Panc1 (cell line): ENCODE results near the gene METTL24. TPM values are rescaled to one million over a fixed set of nuclear protein-coding genes. Genes with fewer than 3 reads are reported as not detected.

Experiments
- ATAC-seq: fragments of 200-7000 bp; cut with Tn5 transposase; 2 replicates; pipeline ENCODE4 v1.9.1; 2020; ENCODE audit warnings: mild to moderate bottlenecking, moderate library complexity
- BruUV-seq: library from RNA; stranded (reverse); fragments of 400-500 nt; replicated peaks from 2 replicates; lab custom pipeline; 2021; lab: Mats Ljungman, UMichigan
- CTCF ChIA-PET: fragments of 300-600 bp; sonication (Branson Sonifier 250); formaldehyde crosslinking; loops from one replicate; lab custom pipeline; 2022; ENCODE audit warnings: antibody characterized with exemption; lab: Charles Lee
- POLR2A ChIA-PET: fragments of 300-600 bp; sonication (Branson Sonifier 250); formaldehyde crosslinking; loops from one replicate; lab custom pipeline; 2022; ENCODE audit warnings: antibody characterized with exemption; lab: Charles Lee
- DNase-seq: peaks from one replicate; pipeline ENCODE4 v3.0.0-alpha.2; 2010; ENCODE audit warnings: low read depth, low spot score
- H3K27ac ChIP-seq: 2 replicates; pipeline ENCODE4 v1.5.1; 2011; ENCODE audit warnings: mild to moderate bottlenecking, low read length, inconsistent platforms
- H3K27me3 ChIP-seq: fragments of 200-500 bp; sonication (Bioruptor generic); 2 replicates; pipeline ENCODE4 v1.6.0; 2014; ENCODE audit warnings: low read length, inconsistent platforms; ENCODE audit not compliant: control insufficient read depth, insufficient read depth
- H3K36me3 ChIP-seq: fragments of 200-500 bp; sonication (Bioruptor generic); 2 replicates; pipeline ENCODE4 v1.5.1; 2014; ENCODE audit warnings: inconsistent platforms, mild to moderate bottlenecking, low read length, moderate library complexity; ENCODE audit not compliant: control insufficient read depth, insufficient read depth
- H3K4me1 ChIP-seq: 2 replicates; pipeline ENCODE4 v1.5.1; 2011; ENCODE audit warnings: inconsistent platforms, mild to moderate bottlenecking, low read length, moderate library complexity; ENCODE audit not compliant: control insufficient read depth, insufficient read depth
- H3K4me3 ChIP-seq, 2 experiments: 2 replicates each; pipeline ENCODE4 v1.5.1; 2011 to 2012; ENCODE audit warnings: low read depth in 2 of 2, low read length in 2 of 2, mild to moderate bottlenecking in 2 of 2, inconsistent platforms in 1 of 2, moderate library complexity in 1 of 2
- H3K9me3 ChIP-seq: fragments of 200-500 bp; sonication (Bioruptor generic); 2 replicates; pipeline ENCODE4 v1.5.1; 2014; ENCODE audit warnings: low read depth, mild to moderate bottlenecking, inconsistent platforms, low read length, moderate library complexity; ENCODE audit not compliant: control insufficient read depth, insufficient read depth
- CTCF ChIP-seq: fragments of 450-650 bp; IDR thresholded peaks from 2 replicates; pipeline ENCODE4 v1.5.1; 2017; ENCODE audit warnings: mild to moderate bottlenecking
- POLR2AphosphoS5 ChIP-seq: IDR thresholded peaks from 2 replicates; pipeline ENCODE4 v1.6.1; 2012; ENCODE audit warnings: mild to moderate bottlenecking, low read depth, low read length, moderate library complexity
- REST ChIP-seq, 2 experiments: IDR thresholded peaks; 2 replicates each; pipeline ENCODE4 v1.6.1; 2011 to 2012; ENCODE audit warnings: low read depth in 2 of 2, control low read depth in 1 of 2, low read length in 1 of 2, mild to moderate bottlenecking in 1 of 2, moderate library complexity in 1 of 2; ENCODE audit not compliant: insufficient read depth in 1 of 2
- SIN3A ChIP-seq: IDR thresholded peaks from 2 replicates; pipeline ENCODE4 v1.6.1; 2012; ENCODE audit warnings: low read depth, mild to moderate bottlenecking, low read length, moderate library complexity, borderline replicate concordance; ENCODE audit not compliant: insufficient read depth
- TCF7L2 ChIP-seq: IDR thresholded peaks from 2 replicates; pipeline ENCODE4 v1.6.1; 2011; ENCODE audit warnings: mild to moderate bottlenecking, low read depth, low read length, inconsistent platforms
- in situ Hi-C: cut with HindIII; loops from 2 replicates; pipeline ENCODE4 v1.10.0; 2016; ENCODE audit warnings: low sequenced_read_pairs, low pct_unique_long_range_greater_than_20kb
- intact Hi-C: fragments of 100-400 bp; cut with micrococcal nuclease; formaldehyde crosslinking; loops from one replicate; pipeline ENCODE4 v1.10.0; 2022; ENCODE audit not compliant: unreplicated experiment
- total RNA-seq: library from RNA; stranded (reverse); gene quantifications from one replicate; pipeline ENCODE4 v1.2.1, GENCODE V29; 2021; ENCODE audit not compliant: unreplicated experiment

Gene METTL24
- total RNA-seq, 1 experiment from 2014 or later, result not detected

GRCh38 chr6:110315869-110316398, 42.2 kb downstream of the METTL24 start:
- ChIA-PET CTCF (no interaction called here), POLR2A (no interaction called here)
- Histone ChIP-seq H3K27me3 (peaks cover 16% of the 10 kb centered on the region; the same call in 1 of the 2 replicates), H3K27ac (no peak overlapping the region), H3K9me3 (no peaks in the 10 kb centered on the region), H3K4me1 (no peaks in the 10 kb centered on the region), H3K36me3 (no peaks in the 10 kb centered on the region), H3K4me3 (no peak overlapping the region)
- ATAC-seq (0 out of 2 replicates have a peak, but pooled peaks have one; percentile 43), DNase-seq (no peak)
- no TSS peak for BruUV-seq
- TF ChIP-seq TCF7L2, result no peak
- no peak for TF ChIP-seq CTCF
- TF ChIP-seq REST (IDR thresholded peaks at IDR 0.05; ENCODE audit: insufficient read depth in 1 of 2, low read depth in 2 of 2, low read length in 1 of 2), result no peak
- TF ChIP-seq SIN3A, result no peak
- TF ChIP-seq POLR2AphosphoS5, result no peak
- in situ Hi-C loops (no loop called here), intact Hi-C loops (no loop called here)

GRCh38 chr6:110315207-110315868, 42.8 kb downstream of the METTL24 start:
- no peak overlapping the region for H3K27ac ChIP-seq
- H3K27me3 ChIP-seq, result peaks cover 16% of the 10 kb centered on the region; the same call in 1 of the 2 replicates
- intact Hi-C loops (no loop called here), in situ Hi-C loops (no loop called here)
- CTCF ChIA-PET, result no interaction called here
- POLR2A ChIA-PET, result no interaction called here
- no peak for TF ChIP-seq CTCF
- no peak for TF ChIP-seq TCF7L2
- no peak for TF ChIP-seq SIN3A
- TF ChIP-seq REST (IDR thresholded peaks at IDR 0.05; ENCODE audit: insufficient read depth in 1 of 2, low read depth in 2 of 2, low read length in 1 of 2), result no peak
- no peak for TF ChIP-seq POLR2AphosphoS5
- no peak; the same call in 1 of the 2 replicates for ATAC-seq
- BruUV-seq, result no TSS peak
- H3K36me3 ChIP-seq, result no peaks in the 10 kb centered on the region
- H3K9me3 ChIP-seq, result no peaks in the 10 kb centered on the region
- H3K4me3 ChIP-seq, result no peak overlapping the region
- no peak for DNase-seq
- no peaks in the 10 kb centered on the region for H3K4me1 ChIP-seq
